H54 (cell line): ENCODE results near the gene NRF1.
"Not testable (repeated sequence)": the region's sequence is repeated elsewhere in the genome, so short reads cannot be mapped to it uniquely, and the experiment has no call there.

Experiments
- DNase-seq: peaks from one replicate; pipeline ENCODE4 v3.0.0; 2011; ENCODE audit warnings: low spot score, mixed read lengths; ENCODE audit not compliant: insufficient read length
- FAIRE-seq: peaks from 3 replicates; lab custom pipeline; 2011; peaks lifted over from hg19 to GRCh38; lab: Jason Lieb, UNC
- POLR2A ChIP-seq: IDR thresholded peaks from 2 replicates; pipeline ENCODE4 v1.6.1; 2011; ENCODE audit warnings: low read depth, mild to moderate bottlenecking, low read length

The NRF1 gene

GRCh38 chr7:129597672-129598071 is 13.8 kb upstream of the NRF1 start:
- no peak for TF ChIP-seq POLR2A
- FAIRE-seq (no peak), DNase-seq (no peak)

- no peak for FAIRE-seq
- no peak for TF ChIP-seq POLR2A
- no peak for DNase-seq
These were observed 12.3 kb upstream of the NRF1 start for GRCh38 chr7:129599174-129599573.

- FAIRE-seq, DNase-seq: not testable (repeated sequence)
These were observed 7.9 kb upstream of the NRF1 start for GRCh38 chr7:129603594-129603993.

- not testable (repeated sequence) for FAIRE-seq, DNase-seq
These were observed 7.5 kb upstream of the NRF1 start for GRCh38 chr7:129604021-129604420.

- FAIRE-seq = no peak
- DNase-seq = no peak
- TF ChIP-seq POLR2A = no peak
These were observed 6.6 kb upstream of the NRF1 start for GRCh38 chr7:129604713-129605437.

- DNase-seq (no peak), FAIRE-seq (no peak)
- no peak for TF ChIP-seq POLR2A
These were observed 5.4 kb upstream of the NRF1 start for GRCh38 chr7:129605960-129606614.

GRCh38 chr7:129606803-129607202 is 4.7 kb upstream of the NRF1 start:
- no peak for FAIRE-seq
- DNase-seq = no peak
- no peak for TF ChIP-seq POLR2A

- no peak for TF ChIP-seq POLR2A
- DNase-seq (peak; percentile 53), FAIRE-seq (no peak)
These were observed 3.9 kb upstream of the NRF1 start for GRCh38 chr7:129607471-129608120.

GRCh38 chr7:129609666-129610065 is 1.9 kb upstream of the NRF1 start:
- TF ChIP-seq POLR2A = no peak
- no peak for FAIRE-seq
- DNase-seq = no peak

GRCh38 chr7:129610709-129611245 is 743 bp upstream of the NRF1 start:
- TF ChIP-seq POLR2A = no peak
- DNase-seq = no peak
- no peak for FAIRE-seq

GRCh38 chr7:129612112-129613015 is 844 bp downstream of the NRF1 start:
- DNase-seq (no peak), FAIRE-seq (no peak)
- no peak for TF ChIP-seq POLR2A

GRCh38 chr7:129613016-129613337 is 1.5 kb downstream of the NRF1 start:
- DNase-seq = no peak
- TF ChIP-seq POLR2A = no peak
- no peak for FAIRE-seq

- no peak for TF ChIP-seq POLR2A
- no peak for FAIRE-seq
- DNase-seq = no peak
These were observed 3.5 kb downstream of the NRF1 start for GRCh38 chr7:129615018-129615417.
